Right atrium auricular region (tissue), 2 donors: ENCODE data around the gene PRR5L. TPM values are rescaled to one million over a fixed set of nuclear protein-coding genes. Genes with fewer than 3 reads are reported as not detected.
A peak's percentile ranks its signal among the peaks of the same experiment; 100 is the strongest.

ENCODE experiments used
- DNase-seq: peaks from one replicate; pipeline ENCODE4 v3.0.0-alpha.2; 2019; ENCODE audit warnings: low spot score
- H3K27ac ChIP-seq, 2 donors: fragments of 200-600 bp; sonication (generic); 1 replicate in 1 of 2; 2 replicates in 1 of 2; pipeline ENCODE4 v1.5.1; 2016 to 2019
- H3K27me3 ChIP-seq, 2 donors: fragments of 200-600 bp; sonication (generic); one replicate each; pipeline versions ENCODE4 v1.5.1 to v1.6.0; 2017 to 2019
- H3K36me3 ChIP-seq: fragments of 200-600 bp; sonication (generic); one replicate; pipeline ENCODE4 v1.5.1; 2016
- H3K4me1 ChIP-seq, 2 donors: fragments of 200-600 bp; sonication (generic); one replicate each; pipeline versions ENCODE4 v1.5.1 to v1.6.0; 2017 to 2019
- H3K4me3 ChIP-seq, 2 donors: fragments of 200-600 bp; sonication (generic); 1 replicate in 1 of 2; 2 replicates in 1 of 2; pipeline ENCODE4 v1.5.1; 2017 to 2019; ENCODE audit warnings: mild to moderate bottlenecking in 1 of 2, moderate library complexity in 1 of 2
- H3K9me3 ChIP-seq, 2 donors: fragments of 200-600 bp; sonication (generic); one replicate each; pipeline ENCODE4 v1.5.1; 2019
- total RNA-seq, 2 donors: library from RNA; depleted of rRNA; stranded (reverse); fragments of >200 nt; gene quantifications; one replicate each; pipeline ENCODE4 v1.1.0, GENCODE V29; 2016
- TF ChIP-seq, protein P1 (sequence below), 2 donors: fragments of 200-600 bp; sonication (generic); IDR thresholded peaks; one replicate each; pipeline ENCODE4 v1.5.1; 2019; ENCODE audit warnings: antibody characterized with exemption in 2 of 2

The PRR5L gene
- total RNA-seq, 2 donors from 2014 or later = 1.3 to 6.8 TPM

DNA sequence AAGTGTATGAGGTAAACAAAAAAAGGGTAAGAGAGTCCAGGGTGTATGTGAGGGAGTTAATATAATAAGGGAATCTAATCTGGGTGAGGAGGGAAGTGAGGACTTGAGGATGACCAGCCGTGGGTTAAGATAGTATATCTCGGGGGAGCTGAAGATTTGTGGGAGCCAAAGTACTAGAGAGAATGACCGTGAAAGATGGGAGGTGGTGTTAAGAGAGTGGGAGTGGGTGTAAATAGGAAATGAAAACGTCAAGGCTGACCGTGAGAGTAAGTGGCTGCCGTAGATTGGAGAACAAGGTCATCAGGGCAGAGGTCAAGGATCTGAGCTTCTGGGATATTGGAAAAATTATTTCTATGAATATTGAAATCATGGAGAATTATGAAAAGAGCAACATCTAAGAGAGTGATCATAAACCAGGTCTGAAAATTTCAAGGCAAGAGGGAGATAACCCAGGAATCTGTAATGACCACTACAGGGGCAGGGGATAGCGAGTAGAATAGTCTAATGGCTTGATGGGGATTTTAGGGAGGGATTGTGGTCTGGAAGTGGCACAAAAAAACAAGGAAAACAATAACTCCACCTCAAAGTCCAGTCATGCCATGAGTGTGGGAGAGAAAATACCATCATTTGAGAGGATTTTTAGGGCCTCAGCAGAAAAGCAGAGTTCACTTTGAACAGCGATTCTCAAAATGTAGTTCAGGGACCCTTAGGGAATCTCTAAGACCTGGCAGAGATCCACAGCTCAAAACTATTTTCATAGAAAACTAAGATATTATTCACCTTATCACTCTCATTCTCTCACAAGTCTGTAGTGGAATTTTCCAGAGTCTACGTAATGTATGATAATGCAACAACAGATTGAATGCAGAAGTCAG lies 72.0 kb downstream of the PRR5L start:
- Histone ChIP-seq H3K4me3 (no peak overlapping the region), H3K36me3 (no peaks in the 10 kb centered on the region), H3K27me3 (no peaks in the 10 kb centered on the region), H3K4me1 (no peaks in the 10 kb centered on the region), H3K9me3 (no peaks in the 10 kb centered on the region), H3K27ac (no peak overlapping the region)
- TF ChIP-seq, protein P1, sequence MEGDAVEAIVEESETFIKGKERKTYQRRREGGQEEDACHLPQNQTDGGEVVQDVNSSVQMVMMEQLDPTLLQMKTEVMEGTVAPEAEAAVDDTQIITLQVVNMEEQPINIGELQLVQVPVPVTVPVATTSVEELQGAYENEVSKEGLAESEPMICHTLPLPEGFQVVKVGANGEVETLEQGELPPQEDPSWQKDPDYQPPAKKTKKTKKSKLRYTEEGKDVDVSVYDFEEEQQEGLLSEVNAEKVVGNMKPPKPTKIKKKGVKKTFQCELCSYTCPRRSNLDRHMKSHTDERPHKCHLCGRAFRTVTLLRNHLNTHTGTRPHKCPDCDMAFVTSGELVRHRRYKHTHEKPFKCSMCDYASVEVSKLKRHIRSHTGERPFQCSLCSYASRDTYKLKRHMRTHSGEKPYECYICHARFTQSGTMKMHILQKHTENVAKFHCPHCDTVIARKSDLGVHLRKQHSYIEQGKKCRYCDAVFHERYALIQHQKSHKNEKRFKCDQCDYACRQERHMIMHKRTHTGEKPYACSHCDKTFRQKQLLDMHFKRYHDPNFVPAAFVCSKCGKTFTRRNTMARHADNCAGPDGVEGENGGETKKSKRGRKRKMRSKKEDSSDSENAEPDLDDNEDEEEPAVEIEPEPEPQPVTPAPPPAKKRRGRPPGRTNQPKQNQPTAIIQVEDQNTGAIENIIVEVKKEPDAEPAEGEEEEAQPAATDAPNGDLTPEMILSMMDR (IDR thresholded peaks at IDR 0.05) = no peak
- DNase-seq = no peak

DNA sequence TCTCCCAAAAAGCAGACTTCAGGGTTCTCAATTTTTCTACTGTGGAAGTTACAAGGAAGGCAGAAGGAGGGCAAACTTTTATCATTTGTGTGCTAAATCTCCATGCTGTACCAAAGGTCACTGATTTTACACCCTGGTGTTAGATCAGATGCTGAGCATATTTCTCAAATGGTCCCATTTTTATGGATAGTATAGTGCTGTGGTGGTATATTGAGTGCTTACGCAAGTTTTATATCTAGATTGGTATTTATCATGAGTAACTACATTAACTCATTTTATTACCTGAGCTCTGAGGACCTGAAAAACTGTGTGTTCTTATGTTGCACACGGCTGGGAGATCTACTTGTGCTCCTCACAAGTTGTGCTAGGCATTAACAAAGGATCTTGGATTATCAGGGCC lies 75.1 kb downstream of the PRR5L start:
- Histone ChIP-seq H3K4me3 (no peak overlapping the region), H3K27me3 (no peaks in the 10 kb centered on the region), H3K36me3 (no peaks in the 10 kb centered on the region), H3K4me1 (no peaks in the 10 kb centered on the region), H3K9me3 (no peaks in the 10 kb centered on the region), H3K27ac (no peak overlapping the region)
- TF ChIP-seq, protein P1 (IDR thresholded peaks at IDR 0.05) = no peak
- no peak for DNase-seq

DNA sequence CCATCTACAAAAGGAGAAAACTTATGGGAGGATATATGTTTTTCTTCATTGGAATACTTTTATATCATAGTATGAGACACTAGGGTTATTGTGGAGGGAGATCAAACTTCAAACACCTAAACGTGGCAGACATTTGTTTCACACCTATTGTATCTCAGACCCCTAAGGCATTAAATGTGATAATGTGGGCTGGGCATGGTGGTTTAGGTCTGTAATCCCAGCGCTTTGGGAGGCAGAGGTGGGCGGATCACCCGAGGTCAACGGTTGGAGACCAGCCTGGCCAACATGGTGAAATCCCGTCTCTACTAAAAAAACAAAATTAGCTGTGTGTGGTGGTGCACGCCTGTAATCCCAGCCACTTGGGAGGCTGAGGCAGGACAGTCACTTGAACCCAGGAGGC lies 75.5 kb downstream of the PRR5L start:
- no peak overlapping the region for H3K27ac ChIP-seq
- TF ChIP-seq, protein P1 (IDR thresholded peaks at IDR 0.05) = no peak

DNA sequence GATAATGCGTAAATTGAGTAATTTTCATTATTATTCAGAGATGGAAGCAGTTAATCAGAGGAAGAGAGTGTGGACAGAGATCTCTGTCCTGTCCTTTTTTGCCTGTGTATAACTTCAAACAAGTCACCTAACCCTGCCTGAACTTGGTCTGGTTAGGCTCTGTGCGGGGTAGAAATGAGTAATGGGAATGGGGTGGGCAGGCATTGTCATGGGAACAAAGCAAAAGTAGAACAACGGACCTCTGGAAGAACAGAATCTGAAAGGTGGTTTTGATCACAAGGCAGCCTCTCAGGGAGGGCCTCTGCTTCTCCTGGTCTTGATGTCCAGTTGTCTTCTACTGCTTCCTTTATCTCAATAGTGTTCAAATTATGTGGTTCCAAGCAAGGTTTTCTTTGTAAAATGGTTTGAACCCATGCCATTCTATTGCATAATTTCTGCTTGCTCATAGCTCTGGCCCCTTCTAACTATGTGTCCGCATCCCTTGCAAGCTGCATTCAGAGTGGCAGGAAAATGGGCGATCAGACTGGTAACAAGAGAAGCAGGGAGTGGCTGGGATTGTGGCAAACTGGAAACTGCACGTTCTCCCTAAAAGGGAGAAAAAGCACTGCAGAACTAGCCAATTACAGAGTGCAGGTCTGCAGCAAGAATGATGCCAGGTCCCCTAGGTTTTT lies 76.1 kb downstream of the PRR5L start:
- Histone ChIP-seq H3K36me3 (no peaks in the 10 kb centered on the region), H3K4me1 (peaks cover 0 to 8% of the 10 kb centered on the region in 2 donors), H3K4me3 (no peak overlapping the region), H3K9me3 (no peaks in the 10 kb centered on the region), H3K27me3 (no peaks in the 10 kb centered on the region), H3K27ac (peak overlapping the region in 1 of 2 donors; percentile 40)
- TF ChIP-seq, protein P1 (IDR thresholded peaks at IDR 0.05) = no peak
- no peak for DNase-seq

More for the DNA sequence above, 75.5 kb downstream of the PRR5L start:
- H3K36me3 ChIP-seq = no peaks in the 10 kb centered on the region
- DNase-seq = no peak
- H3K27me3 ChIP-seq = no peaks in the 10 kb centered on the region
- H3K4me3 ChIP-seq = no peak overlapping the region
- peaks cover 0 to 2% of the 10 kb centered on the region in 2 donors for H3K4me1 ChIP-seq
- H3K9me3 ChIP-seq = no peaks in the 10 kb centered on the region

DNA sequence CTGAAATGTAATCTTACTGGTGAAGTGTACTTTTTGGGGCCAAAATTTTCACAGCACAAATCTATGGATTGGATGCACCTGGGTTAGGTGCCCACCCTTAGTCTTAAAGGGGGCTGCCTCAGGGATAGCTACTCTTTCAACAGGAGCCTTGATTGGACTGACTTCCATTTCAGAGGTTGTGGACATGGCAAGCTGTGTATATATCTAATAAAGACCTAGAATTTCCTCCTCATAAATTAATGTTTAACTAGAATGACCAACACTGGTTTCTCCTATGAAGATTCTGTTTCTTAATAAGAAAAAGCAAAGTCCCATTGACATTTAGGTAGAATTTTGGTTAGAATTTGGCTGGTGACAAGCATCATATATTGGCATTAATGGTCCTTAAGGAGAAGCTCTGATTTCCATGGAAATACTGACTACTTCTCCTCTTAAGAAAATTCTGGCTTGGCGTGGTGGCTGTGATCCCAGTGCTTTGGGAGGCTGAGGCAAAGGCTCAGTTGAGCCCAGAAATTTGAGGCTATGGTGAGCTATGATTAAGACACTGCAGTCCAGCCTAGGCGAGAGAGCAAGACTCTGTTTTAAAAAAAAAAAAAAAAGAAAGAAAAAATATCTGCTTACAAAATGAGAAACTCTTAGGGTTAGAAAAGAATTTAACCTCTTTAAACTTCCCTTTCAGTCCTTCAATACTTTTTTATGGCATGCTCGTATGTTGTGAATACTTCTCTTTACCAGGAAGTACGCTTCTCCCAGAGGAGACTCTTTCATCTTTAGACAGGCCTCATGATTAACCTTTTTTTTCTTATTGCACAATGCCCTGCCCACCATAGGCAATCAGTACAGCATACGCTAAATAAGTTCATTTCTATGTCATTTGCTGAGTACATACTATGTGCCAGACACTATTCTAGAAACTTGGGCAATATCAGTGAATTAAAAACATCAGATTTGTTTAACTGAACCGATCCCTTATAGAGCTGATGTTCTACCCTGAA lies 77.2 kb downstream of the PRR5L start:
- TF ChIP-seq, protein P1 (IDR thresholded peaks at IDR 0.05) = no peak
- H3K9me3 ChIP-seq = no peaks in the 10 kb centered on the region
- H3K36me3 ChIP-seq = no peaks in the 10 kb centered on the region
- peak overlapping the region in 1 of 2 donors; percentile 10 for H3K27ac ChIP-seq
- no peak for DNase-seq
- peaks cover 0 to 9% of the 10 kb centered on the region in 2 donors for H3K4me1 ChIP-seq
- H3K4me3 ChIP-seq = no peak overlapping the region
- H3K27me3 ChIP-seq = no peaks in the 10 kb centered on the region
